Daoy (cell line): ENCODE data around the gene CACNG4. TPM values are rescaled to one million over a fixed set of nuclear protein-coding genes. Genes with fewer than 3 reads are reported as not detected.

Experiments
- DNase-seq: peaks from one replicate; pipeline ENCODE4 v3.0.0-alpha.2; 2015; ENCODE audit warnings: low read depth
- total RNA-seq: library from RNA; depleted of rRNA; stranded (reverse); fragments of >200 nt; shearing (Covaris generic); gene quantifications from 2 replicates; pipeline ENCODE4 v1.2.3, GENCODE V29; 2014

Gene CACNG4
- total RNA-seq, 1 experiment from 2014 or later, result 0.63 TPM

DNA sequence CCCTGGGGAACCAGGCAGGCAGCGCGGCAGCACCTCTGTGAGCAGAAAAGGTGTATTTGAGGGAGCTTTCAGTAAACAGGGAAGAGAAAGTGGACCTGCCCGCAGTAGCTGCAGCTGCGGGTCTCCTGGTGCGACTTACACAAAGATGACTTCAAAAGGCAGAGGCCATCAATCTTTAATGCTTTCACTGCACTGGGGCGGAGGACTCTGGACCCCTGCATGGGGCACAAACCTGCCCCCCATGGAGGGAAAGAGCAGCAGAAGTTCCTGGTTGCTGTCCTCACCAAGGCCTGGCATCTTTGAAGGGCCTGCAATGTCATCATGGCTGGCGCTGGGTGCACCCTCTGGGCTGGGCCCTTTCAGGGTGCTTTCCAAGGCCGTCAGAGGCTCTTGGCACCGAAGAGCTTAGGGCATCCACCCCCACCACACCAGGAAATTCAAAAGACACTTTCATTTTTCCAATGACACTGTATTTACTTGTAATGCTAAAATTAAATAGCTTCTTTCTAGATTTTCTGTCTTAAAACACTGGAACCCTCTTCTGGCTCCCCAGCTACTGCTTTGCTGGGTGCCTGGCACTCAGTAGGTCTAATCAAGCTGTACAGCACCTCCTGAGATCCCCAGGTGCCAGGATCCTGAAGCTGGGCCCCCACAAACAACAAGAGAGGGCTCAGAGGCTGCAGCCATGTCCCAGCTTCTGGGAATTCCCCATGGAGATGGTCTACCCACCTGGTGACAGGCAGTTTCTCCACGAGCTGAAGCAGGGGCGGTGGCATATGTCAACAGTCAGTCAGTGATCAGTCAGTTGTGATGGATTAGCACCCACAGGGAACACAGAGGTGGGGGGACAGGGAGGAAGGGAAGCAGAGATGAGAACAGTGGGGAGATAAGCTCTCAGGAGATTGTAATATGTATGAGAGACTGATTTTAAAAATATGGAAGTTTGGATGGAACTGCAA is 77.7 kb downstream of the CACNG4 start:
- no peak for DNase-seq

- no peak for DNase-seq
Measured at GRCh38 chr17:67043283-67043682, 78.8 kb downstream of the CACNG4 start.

DNA sequence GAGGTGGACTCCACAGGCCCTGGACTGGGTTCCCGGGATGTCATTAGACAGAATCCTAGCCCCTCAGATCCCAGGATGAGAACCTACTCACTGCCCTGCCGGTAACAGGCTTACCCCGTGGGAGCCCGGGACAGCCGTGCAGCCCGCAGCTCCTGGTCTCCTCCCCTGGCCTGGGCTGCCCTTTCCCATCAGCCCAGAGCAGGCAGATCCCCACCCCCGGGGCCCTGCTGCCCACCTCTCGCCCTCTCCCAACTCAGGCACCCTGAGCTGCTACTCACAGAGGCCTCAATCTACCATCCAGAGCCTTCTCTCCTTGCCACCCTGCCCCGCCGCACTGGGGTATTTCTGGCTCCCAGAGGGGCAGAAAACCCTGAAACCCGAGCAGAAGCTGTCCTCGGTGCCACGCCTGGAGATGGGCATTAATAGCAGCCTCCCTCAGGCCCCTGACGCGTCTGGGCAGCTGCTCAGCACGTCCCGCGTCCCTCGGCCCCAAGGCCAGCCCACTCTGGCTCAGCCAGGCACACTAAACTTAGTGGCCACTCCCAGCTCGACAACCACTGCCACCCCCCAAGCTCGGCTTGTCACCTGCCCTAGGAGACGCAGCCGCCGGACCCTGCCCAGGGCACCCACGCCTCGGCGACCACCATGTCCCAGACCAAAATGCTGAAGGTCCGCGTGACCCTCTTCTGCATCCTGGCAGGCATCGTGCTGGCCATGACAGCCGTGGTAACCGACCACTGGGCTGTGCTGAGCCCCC is 79.7 kb downstream of the CACNG4 start, which contains the start of gene CACNG1:
TSS of gene CACNG1 (plus strand) at position 539 of the 757 bp plus-strand sequence. CDS start at position 646, 107 bp downstream.
- DNase-seq, result no peak

DNA sequence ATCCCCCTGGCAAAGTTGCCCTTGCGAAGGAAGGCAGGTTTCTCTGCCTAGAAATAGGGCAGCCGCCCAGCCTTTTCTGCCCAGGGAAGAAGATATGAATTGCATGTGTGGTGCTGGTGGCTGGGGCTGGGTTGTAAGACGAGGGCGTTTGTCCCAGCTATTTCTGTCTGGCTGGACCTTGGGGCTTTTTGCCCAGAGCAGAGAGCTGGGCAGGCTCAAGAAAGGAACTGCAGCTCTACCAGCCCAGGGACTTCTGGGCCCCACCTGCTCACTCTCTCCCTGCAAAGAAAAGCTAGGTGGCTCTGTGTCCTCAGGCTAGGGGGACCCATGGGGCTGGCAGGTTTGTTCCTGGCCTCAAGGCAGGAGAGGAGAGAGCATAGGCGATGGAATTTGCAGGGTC is 80.4 kb downstream of the CACNG4 start:
- DNase-seq, result no peak

DNA sequence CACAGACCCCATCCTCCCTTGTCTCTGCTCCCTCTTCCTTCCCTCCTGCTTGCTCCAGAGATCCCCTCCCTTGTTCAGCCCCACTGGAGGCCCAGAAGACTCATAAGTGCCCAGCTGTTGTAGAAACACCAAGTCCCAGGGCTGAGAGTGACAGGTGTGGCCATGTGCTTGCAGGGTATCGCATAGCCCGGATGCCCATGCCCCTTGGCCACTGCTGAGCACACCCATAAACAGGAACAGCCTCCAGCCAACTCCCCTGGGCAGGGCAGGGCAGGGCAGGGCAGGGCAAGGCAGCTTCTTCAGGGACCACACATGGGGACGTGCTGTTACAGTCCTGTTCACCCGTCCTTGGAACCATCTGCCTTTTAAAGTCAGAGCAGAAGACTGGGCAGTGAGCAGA is 81.9 kb downstream of the CACNG4 start:
- no peak for DNase-seq

DNA sequence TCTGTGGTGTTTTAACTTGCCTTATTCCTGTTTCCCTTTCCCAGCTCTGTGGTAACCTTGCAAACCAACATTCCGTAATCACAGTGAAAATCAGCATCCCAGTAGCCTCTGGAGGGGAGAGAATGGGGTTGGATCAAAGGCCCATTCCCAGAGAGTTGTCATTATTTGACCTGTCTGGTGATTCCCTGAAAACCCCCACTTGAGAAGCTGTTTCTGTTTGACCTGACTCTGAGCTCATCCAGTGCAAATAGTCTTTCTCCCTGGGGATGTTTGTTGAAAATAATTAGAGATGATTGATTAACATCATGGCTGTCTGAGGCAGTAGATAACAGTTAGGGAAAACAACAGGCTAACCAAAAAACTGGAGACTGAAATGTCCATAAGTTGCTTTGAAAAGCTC is 82.9 kb downstream of the CACNG4 start:
- no peak for DNase-seq

DNA sequence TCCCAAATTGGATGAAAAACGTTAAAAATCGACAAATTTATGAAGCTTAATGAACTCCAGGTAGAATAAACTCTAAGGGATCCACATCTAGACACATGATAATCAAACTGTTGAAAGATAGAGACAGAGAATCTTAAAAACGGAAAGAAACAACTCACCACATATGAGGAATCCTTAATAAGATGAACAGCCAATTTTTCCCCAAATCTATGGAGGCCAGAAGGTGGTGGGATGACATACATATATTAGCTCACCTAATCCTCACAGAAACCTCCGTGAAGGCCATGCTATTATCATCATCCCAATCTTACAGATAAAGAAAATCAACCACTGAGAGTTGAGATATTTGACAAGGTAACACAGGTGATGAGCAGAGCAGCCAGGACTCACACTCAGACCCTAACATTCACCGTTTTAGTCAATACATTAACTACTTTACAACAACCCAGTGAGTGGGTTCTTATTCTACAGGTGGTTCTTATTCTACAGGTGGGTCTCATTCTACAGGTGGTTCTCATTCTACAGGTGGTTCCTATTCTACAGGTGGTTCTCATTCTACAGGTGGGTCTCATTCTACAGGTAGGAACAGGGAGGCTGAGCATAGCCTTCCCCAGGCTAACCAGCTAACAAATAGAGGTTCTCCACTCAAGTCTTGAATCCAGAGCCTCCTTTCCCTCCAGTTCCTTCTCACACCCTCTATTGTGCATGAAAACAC is 84.7 kb downstream of the CACNG4 start:
- no peak for DNase-seq

- no peak for DNase-seq
Measured at GRCh38 chr17:67050066-67050465, 85.6 kb downstream of the CACNG4 start.

DNA sequence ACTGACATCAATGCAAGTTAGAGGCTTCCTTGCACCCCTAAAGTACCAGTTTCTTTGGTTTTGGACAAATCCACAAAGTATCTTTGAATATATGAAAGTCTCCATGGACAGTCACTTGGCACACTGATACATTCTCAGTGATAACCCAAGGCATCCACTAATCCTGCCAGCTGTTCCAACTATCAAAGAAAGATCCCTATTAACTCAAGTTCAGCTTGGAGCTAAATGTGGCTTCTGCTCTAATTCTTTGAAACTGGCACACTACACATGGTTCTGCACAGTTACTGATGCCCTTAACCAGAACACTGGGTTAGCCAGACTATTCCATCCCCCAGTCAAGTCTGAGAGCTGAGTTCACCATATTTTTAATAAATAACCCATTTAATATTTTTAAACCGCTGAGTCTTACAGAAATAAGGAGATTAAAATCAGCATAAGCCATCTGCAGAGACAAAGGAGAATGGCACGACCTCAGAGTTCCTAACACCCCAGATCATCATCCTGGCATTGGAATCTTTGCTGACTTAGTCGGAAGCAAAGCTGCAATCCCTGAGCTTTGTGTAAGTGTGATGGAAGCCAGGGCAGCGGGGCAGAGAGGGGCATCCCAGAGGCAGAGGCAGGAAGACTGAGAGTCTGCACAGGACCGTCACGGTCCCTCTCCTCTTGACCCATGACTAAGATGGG is 86.1 kb downstream of the CACNG4 start:
- DNase-seq, result no peak

GRCh38 chr17:67051155-67051538 is 86.6 kb downstream of the CACNG4 start:
- no peak for DNase-seq

- no peak for DNase-seq
Measured at GRCh38 chr17:67051837-67052236, 87.3 kb downstream of the CACNG4 start.

DNA sequence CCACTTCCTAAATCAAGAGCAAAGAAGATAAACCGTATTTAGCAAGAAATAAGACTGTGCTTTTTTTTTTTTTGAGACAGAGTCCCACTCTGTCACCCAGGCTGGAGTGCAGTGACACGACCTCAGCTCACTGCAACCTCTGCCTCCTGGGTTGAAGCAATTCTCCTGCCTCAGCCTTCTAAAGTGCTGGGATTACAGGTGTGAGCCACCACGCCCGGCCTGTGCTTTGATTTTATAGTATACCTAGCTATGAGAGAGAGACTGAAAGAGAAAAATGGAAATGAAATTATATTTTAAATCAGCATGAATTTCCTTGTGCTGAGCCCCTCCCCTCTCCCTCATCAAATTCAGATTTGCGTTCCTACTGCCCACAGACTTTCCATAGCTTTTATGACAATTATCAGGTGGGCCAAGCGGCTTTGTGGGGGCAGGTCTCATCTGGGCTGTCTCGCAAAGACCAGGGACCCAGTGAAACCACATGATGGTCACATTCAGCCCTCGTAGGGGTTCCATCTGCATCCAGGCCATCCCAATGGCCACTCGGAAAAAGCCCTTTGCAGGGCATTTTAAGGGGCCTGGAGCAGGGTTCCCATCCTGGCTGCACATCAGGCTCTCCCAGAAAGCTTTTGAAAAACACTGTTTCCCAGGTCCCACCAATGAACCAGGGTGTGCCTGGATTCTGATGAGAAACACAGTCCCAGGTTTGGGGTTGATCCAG is 88.4 kb downstream of the CACNG4 start:
- no peak for DNase-seq

GRCh38 chr17:67053438-67054000 is 89.0 kb downstream of the CACNG4 start:
- no peak for DNase-seq

DNA sequence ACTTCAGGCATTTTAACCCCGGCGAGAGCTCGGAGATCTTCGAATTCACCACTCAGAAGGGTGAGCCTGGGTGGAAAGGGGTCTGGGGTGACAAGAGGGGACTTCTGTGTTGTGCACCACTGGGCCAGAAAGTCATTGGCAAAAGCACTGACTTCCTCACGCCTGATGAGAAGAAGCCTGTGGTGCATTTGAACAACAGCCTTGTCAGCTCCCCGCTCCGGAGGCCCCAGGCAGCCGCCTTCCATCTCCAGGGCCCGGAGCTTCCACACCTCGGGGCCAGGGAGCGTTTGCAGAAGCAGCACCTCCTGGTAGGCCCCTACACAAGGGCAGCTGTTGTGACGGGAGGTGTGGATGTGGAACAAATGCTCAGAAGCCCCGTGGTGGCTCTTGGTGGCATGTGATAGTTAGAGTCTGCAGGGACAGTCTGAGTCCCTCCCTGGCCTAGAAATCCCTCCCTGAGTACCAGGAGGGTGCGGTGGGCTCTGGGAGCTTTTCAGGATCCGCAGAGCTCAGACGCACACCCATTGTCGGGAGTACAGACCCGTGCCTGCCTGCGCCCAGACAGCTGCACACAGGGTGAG is 89.6 kb downstream of the CACNG4 start:
- DNase-seq, result no peak

DNA sequence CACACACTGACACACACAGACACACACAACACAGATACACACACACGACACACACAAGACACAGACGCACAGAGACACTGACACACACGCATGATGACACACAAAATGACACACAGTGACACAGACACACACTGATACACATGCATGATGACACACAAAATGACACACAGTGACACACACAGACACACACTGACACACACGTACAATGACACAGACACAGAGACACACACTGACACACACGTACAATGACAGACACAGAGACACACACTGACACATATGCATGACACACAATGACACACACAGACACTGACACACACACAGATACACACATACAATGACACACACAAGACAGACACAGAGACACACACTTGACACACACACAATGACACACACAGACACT is 90.1 kb downstream of the CACNG4 start:
- DNase-seq, result no peak

DNA sequence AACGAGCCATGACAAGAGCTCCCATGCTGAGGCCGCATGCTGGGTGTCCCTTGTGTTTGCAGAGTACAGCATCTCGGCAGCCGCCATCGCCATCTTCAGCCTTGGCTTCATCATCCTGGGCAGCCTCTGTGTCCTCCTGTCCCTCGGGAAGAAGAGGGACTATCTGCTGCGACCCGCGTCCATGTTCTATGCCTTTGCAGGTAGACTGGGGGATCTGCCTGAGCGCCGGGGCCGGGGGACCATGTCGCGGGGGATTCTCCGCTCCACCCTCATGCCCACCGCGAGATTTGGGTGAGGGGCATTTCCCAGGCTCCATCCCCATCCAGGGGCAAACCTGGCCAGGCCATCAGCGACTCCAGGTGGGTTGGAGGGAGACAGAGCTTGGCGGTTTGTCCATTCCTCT is 90.5 kb downstream of the CACNG4 start:
- no peak for DNase-seq

DNA sequence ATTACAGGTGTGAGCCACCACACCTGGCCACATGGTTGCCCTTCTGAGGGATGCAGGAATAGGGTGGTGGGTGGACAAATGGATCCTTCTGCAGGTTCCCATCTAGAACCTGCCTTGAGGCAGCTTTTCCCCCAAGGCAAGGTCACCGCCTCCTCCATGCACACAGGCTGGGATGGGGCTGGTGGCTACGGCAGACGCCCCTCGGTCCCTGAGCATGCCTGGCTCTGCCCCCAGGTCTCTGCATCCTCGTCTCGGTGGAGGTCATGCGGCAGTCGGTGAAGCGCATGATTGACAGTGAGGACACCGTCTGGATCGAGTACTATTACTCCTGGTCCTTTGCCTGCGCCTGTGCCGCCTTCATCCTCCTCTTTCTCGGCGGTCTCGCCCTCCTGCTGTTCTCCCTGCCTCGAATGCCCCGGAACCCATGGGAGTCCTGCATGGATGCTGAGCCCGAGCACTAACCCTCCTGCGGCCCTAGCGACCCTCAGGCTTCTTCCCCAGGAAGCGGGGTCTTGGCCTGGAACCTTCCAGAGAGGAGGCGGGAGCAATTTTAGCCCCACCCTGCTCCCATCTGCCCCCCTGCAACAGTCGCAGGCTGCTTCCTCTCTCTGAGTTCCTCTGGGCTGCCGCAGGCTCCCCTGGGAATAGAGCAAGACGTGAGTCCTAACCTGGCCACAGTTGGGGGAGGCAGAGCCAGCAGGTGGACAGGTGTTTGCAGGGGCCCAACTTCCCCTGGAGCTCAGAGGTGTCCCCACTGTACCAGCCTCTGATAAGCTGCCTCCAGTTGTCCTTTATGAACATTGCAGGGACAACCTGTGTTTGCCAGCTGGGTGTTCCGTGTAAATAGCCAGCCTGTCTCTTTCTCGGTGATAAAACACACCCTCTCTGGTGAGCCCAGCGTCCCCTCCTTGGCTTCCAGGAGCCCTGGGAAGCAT is 91.6 kb downstream of the CACNG4 start:
- no peak for DNase-seq

- DNase-seq, result no peak
Measured at GRCh38 chr17:67056746-67057490, 92.4 kb downstream of the CACNG4 start.
